NCI-H510A (cell line): Measurements from ENCODE around the gene ARFGAP1.

Experiments
- DNase-seq: peaks from one replicate; lab custom pipeline; 2025; lab: John Stamatoyannopoulos, UW

ARFGAP1 gene

GRCh38 chr20:63260521-63260920, 12.1 kb upstream of the ARFGAP1 start:
- DNase-seq, result no peak

GRCh38 chr20:63261060-63261794, 11.4 kb upstream of the ARFGAP1 start:
- DNase-seq, result no peak

GRCh38 chr20:63261795-63262528, 10.7 kb upstream of the ARFGAP1 start:
- no peak for DNase-seq

- DNase-seq, result no peak
Measured at GRCh38 chr20:63262836-63263235, 9.8 kb upstream of the ARFGAP1 start.

GRCh38 chr20:63264000-63264399, 8.6 kb upstream of the ARFGAP1 start:
- no peak for DNase-seq

GRCh38 chr20:63264519-63264918, 8.1 kb upstream of the ARFGAP1 start:
- DNase-seq, result no peak

GRCh38 chr20:63265891-63266515, 6.6 kb upstream of the ARFGAP1 start:
- DNase-seq, result no peak

GRCh38 chr20:63267691-63268090, 4.9 kb upstream of the ARFGAP1 start:
- no peak for DNase-seq

- no peak for DNase-seq
Measured at GRCh38 chr20:63268256-63268655, 4.4 kb upstream of the ARFGAP1 start.

GRCh38 chr20:63268671-63269439, 3.8 kb upstream of the ARFGAP1 start:
- no peak for DNase-seq

- DNase-seq, result no peak
Measured at GRCh38 chr20:63269724-63270123, 2.9 kb upstream of the ARFGAP1 start.

- no peak for DNase-seq
Measured at GRCh38 chr20:63270606-63271325, 1.8 kb upstream of the ARFGAP1 start.

- DNase-seq, result no peak
Measured at GRCh38 chr20:63273059-63273579, 506 bp downstream of the ARFGAP1 start.

GRCh38 chr20:63273635-63274380, 1.2 kb downstream of the ARFGAP1 start:
- DNase-seq, result no peak

GRCh38 chr20:63274381-63275228, 2.0 kb downstream of the ARFGAP1 start:
- DNase-seq, result no peak

- DNase-seq, result no peak
Measured at GRCh38 chr20:63275825-63276224, 3.2 kb downstream of the ARFGAP1 start.

GRCh38 chr20:63276956-63277355, 4.3 kb downstream of the ARFGAP1 start:
- no peak for DNase-seq

GRCh38 chr20:63277466-63278272, 5.1 kb downstream of the ARFGAP1 start:
- DNase-seq, result no peak

GRCh38 chr20:63278661-63279060, 6.0 kb downstream of the ARFGAP1 start:
- no peak for DNase-seq
